WTC11 (cell line): ENCODE measurements around the gene CYP4X1. TPM values are rescaled to one million over a fixed set of nuclear protein-coding genes. Genes with fewer than 3 reads are reported as not detected.
"Not testable (repeated sequence)": the region's sequence is repeated elsewhere in the genome, so short reads cannot be mapped to it uniquely, and the experiment has no call there.

Experiments used
- ATAC-seq: fragments of 200-7000 bp; cut with Tn5 transposase; 2 replicates; pipeline ENCODE4 v1.10.0; 2021; ENCODE audit warnings: mild to moderate bottlenecking, moderate library complexity
- CTCF ChIA-PET: fragments of 300-600 bp; sonication (Branson Sonifier 250); formaldehyde crosslinking; loops from one replicate; lab custom pipeline; 2021; ENCODE audit warnings: antibody characterized with exemption; lab: Charles Lee
- POLR2A ChIA-PET: fragments of 350-600 bp; sonication (Branson Sonifier 250); formaldehyde crosslinking; loops from one replicate; lab custom pipeline; 2021; ENCODE audit warnings: antibody characterized with exemption; lab: Charles Lee
- DNase-seq: peaks from one replicate; pipeline ENCODE4 v3.0.0; 2021; ENCODE audit warnings: low spot score
- H3K27ac Mint-ChIP-seq: 2 replicates; pipeline ENCODE4 v1.8.0; 2021; ENCODE audit warnings: mixed read lengths
- H3K27me3 Mint-ChIP-seq: 2 replicates; pipeline ENCODE4 v1.8.0; 2021; ENCODE audit warnings: low read depth, mild to moderate bottlenecking, moderate library complexity, mixed read lengths
- H3K36me3 Mint-ChIP-seq: 2 replicates; pipeline ENCODE4 v1.8.0; 2021; ENCODE audit warnings: mixed read lengths
- H3K4me1 Mint-ChIP-seq: 2 replicates; pipeline ENCODE4 v1.8.0; 2022; ENCODE audit warnings: mixed read lengths
- H3K4me3 Mint-ChIP-seq: 2 replicates; pipeline ENCODE4 v1.8.0; 2021; ENCODE audit warnings: mild to moderate bottlenecking, moderate library complexity, mixed read lengths
- H3K9me3 Mint-ChIP-seq: 2 replicates; pipeline ENCODE4 v1.8.0; 2021; ENCODE audit warnings: mixed read lengths
- GTF2I ChIP-seq: fragments of 250-450 bp; sonication (Bioruptor Pico); conservative IDR thresholded peaks from 2 replicates; pipeline ENCODE4 v1.4.0; 2021; ENCODE audit warnings: mild to moderate bottlenecking
- HMGXB4 ChIP-seq: sonication (generic); formaldehyde crosslinking; IDR thresholded peaks from 2 replicates; pipeline ENCODE4 v1.8.1; 2023; ENCODE audit warnings: mild to moderate bottlenecking, moderate library complexity, missing genetic modification reagents
- TP53 ChIP-seq: sonication (generic); formaldehyde crosslinking; IDR thresholded peaks from 2 replicates; pipeline ENCODE4 v1.8.1; 2023; ENCODE audit warnings: mild to moderate bottlenecking, missing genetic modification reagents
- ZBTB21 ChIP-seq: sonication (generic); formaldehyde crosslinking; IDR thresholded peaks from 2 replicates; pipeline ENCODE4 v1.8.1; 2023; ENCODE audit warnings: mild to moderate bottlenecking, missing genetic modification reagents, borderline replicate concordance
- total RNA-seq: library from RNA; stranded (reverse); gene quantifications from 3 replicates; pipeline ENCODE4 v1.2.3, GENCODE V29; 2021
- TF ChIP-seq, protein P1 (sequence below): sonication (generic); formaldehyde crosslinking; IDR thresholded peaks from 2 replicates; pipeline ENCODE4 v1.8.0; 2023; ENCODE audit warnings: mild to moderate bottlenecking, missing genetic modification reagents
- TF ChIP-seq, protein P2 (sequence below): fragments of 200-600 bp; IDR thresholded peaks from 2 replicates; pipeline ENCODE4 v1.8.0; 2022; ENCODE audit warnings: antibody characterized with exemption

CYP4X1 gene
- total RNA-seq, 1 experiment from 2014 or later, result 1.3 TPM

DNA sequence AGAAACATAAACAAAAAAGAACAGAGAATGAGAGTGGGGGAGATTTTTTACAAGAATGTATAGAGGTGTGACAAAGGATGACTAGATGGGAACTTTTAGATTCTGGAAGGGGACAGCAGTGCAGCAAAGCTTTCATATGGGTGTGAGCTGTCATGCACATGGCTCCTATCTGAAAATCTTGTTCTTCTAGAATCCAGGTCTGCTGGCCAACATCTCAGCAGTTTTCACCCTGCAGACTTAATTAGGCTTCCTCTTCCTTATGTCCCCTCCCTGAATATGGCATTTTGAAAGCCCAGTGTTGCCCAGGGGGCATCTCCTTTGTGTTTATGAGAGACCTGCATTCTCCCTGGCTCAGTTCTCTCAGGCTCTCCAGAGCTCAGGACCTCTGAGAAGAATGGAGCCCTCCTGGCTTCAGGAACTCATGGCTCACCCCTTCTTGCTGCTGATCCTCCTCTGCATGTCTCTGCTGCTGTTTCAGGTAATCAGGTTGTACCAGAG, 43.7 kb downstream of the CYP4X1 start, which contains the start of gene CYP4Z1:
TSS of gene CYP4Z1 (plus strand) at position 135 of the 498 bp plus-strand sequence. CDS start at position 395, 260 bp downstream.
- DNase-seq (no peak), ATAC-seq (no peak)
- Mint-ChIP-seq H3K4me3 (no peak within 1 kb of the TSS), H3K4me1 (no peaks in the 10 kb centered on the region), H3K27me3 (peaks cover 34% of the 10 kb centered on the region), H3K36me3 (no peaks in the 10 kb centered on the region), H3K9me3 (no peaks in the 10 kb centered on the region), H3K27ac (no peak within 1 kb of the TSS)
- ChIA-PET CTCF (no interaction called here), POLR2A (no interaction called here)
- no peak for TF ChIP-seq TP53 (CRISPR knock-in tag)
- TF ChIP-seq GTF2I (CRISPR knock-in tag), result no peak
- TF ChIP-seq ZBTB21, result no peak
- TF ChIP-seq, protein P1, sequence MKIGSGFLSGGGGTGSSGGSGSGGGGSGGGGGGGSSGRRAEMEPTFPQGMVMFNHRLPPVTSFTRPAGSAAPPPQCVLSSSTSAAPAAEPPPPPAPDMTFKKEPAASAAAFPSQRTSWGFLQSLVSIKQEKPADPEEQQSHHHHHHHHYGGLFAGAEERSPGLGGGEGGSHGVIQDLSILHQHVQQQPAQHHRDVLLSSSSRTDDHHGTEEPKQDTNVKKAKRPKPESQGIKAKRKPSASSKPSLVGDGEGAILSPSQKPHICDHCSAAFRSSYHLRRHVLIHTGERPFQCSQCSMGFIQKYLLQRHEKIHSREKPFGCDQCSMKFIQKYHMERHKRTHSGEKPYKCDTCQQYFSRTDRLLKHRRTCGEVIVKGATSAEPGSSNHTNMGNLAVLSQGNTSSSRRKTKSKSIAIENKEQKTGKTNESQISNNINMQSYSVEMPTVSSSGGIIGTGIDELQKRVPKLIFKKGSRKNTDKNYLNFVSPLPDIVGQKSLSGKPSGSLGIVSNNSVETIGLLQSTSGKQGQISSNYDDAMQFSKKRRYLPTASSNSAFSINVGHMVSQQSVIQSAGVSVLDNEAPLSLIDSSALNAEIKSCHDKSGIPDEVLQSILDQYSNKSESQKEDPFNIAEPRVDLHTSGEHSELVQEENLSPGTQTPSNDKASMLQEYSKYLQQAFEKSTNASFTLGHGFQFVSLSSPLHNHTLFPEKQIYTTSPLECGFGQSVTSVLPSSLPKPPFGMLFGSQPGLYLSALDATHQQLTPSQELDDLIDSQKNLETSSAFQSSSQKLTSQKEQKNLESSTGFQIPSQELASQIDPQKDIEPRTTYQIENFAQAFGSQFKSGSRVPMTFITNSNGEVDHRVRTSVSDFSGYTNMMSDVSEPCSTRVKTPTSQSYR, result no peak
- no peak for TF ChIP-seq HMGXB4 (CRISPR knock-in tag)

GRCh38 chr1:47069080-47069479, 45.6 kb downstream of the CYP4X1 start:
- ATAC-seq, POLR2A ChIA-PET: not testable (repeated sequence)
- CTCF ChIA-PET, result interaction anchor here (0.5 kb wide), 1 partner anchor 271 kb away, joined by 5 read pairs; no protein-coding TSS in a partner anchor

GRCh38 chr1:47069509-47069908, 46.0 kb downstream of the CYP4X1 start:
- CTCF ChIA-PET, H3K27ac Mint-ChIP-seq, POLR2A ChIA-PET, H3K4me3 Mint-ChIP-seq, H3K4me1 Mint-ChIP-seq, ATAC-seq, DNase-seq, H3K9me3 Mint-ChIP-seq, H3K36me3 Mint-ChIP-seq: not testable (repeated sequence)
- peaks cover 24% of the 10 kb centered on the region for H3K27me3 Mint-ChIP-seq

More at GRCh38 chr1:47069080-47069479, 45.6 kb downstream of the CYP4X1 start:
- H3K36me3 Mint-ChIP-seq, H3K9me3 Mint-ChIP-seq, DNase-seq, H3K4me3 Mint-ChIP-seq, H3K4me1 Mint-ChIP-seq, H3K27ac Mint-ChIP-seq: not testable (repeated sequence)
- peaks cover 24% of the 10 kb centered on the region for H3K27me3 Mint-ChIP-seq

DNA sequence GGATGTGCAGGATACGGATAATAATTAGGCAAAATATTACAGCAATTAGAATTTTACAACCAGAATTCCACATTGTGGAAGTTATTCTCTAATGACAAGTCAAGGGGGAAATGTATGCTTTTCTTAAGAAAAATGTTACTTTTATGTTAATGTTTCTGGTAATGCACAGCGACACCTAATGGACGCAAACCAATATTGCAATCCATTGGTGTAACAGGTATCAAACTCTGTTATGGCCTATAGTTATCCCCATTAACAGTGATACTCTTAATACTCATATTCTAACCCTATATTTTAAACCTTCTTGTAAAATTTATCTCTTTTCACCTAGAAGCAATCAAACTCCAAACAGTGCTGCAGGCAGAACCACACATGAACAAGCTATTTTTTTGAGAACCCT, 65.9 kb downstream of the CYP4X1 start:
- H3K27me3 Mint-ChIP-seq, H3K27ac Mint-ChIP-seq, H3K36me3 Mint-ChIP-seq, H3K4me1 Mint-ChIP-seq, ATAC-seq, H3K4me3 Mint-ChIP-seq, CTCF ChIA-PET, H3K9me3 Mint-ChIP-seq, POLR2A ChIA-PET: not testable (repeated sequence)
- TF ChIP-seq, protein P2, sequence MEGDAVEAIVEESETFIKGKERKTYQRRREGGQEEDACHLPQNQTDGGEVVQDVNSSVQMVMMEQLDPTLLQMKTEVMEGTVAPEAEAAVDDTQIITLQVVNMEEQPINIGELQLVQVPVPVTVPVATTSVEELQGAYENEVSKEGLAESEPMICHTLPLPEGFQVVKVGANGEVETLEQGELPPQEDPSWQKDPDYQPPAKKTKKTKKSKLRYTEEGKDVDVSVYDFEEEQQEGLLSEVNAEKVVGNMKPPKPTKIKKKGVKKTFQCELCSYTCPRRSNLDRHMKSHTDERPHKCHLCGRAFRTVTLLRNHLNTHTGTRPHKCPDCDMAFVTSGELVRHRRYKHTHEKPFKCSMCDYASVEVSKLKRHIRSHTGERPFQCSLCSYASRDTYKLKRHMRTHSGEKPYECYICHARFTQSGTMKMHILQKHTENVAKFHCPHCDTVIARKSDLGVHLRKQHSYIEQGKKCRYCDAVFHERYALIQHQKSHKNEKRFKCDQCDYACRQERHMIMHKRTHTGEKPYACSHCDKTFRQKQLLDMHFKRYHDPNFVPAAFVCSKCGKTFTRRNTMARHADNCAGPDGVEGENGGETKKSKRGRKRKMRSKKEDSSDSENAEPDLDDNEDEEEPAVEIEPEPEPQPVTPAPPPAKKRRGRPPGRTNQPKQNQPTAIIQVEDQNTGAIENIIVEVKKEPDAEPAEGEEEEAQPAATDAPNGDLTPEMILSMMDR, result peak; percentile 60
- DNase-seq, result peak; percentile 30

DNA sequence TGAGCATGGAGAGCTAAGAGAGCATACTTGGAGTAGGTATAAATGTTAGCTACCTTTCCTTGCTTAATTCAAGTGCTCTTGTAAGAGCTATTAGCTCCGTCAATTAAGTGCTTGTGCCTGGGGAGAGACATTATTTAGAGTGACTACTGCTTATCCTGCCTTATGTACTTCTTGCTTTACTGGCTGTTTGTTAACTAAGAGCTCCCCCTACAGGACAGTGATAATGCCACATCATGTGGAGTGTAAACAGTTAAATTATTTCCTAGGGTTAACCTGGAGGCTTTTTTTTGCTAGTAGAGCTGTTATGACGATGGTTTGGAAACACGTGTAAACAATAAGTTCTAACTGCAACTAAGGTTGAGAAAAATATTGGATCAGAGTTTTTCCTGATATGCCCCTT, 68.0 kb downstream of the CYP4X1 start:
- H3K27ac Mint-ChIP-seq, H3K4me1 Mint-ChIP-seq, H3K4me3 Mint-ChIP-seq, H3K36me3 Mint-ChIP-seq, H3K27me3 Mint-ChIP-seq, H3K9me3 Mint-ChIP-seq, POLR2A ChIA-PET, DNase-seq: not testable (repeated sequence)
- CTCF ChIA-PET, result interaction anchor here (0.6 to 1.0 kb wide), 4 partner anchors 22 to 344 kb away, joined by 3 read pairs; no protein-coding TSS in a partner anchor
- ATAC-seq, result peak; percentile 67
- TF ChIP-seq, protein P2, result peak; percentile 40
- 0 out of 2 replicates have a peak, but pooled peaks have one; percentile 50 for TF ChIP-seq GTF2I (CRISPR knock-in tag)

Other genes with a start within 250 kb of the CYP4X1 start
- 0.24 to 0.44 TPM (median 0.39 TPM) in 3 replicates for gene CYP4B1, start 224.6 kb upstream of the CYP4X1 start, total RNA-seq
- 0.11 to 0.53 TPM (median 0.23 TPM) in 3 replicates for gene CYP4A11, start 82.2 kb upstream of the CYP4X1 start, total RNA-seq
- not detected in 3 replicates for gene CYP4Z1, start 43.6 kb downstream of the CYP4X1 start, total RNA-seq
- gene CYP4A22, start 113.8 kb downstream of the CYP4X1 start, total RNA-seq, result not detected in 3 replicates
- gene PDZK1IP1, start 166.4 kb downstream of the CYP4X1 start, total RNA-seq, result not detected in 3 replicates
- gene TAL1, start 208.6 kb downstream of the CYP4X1 start, total RNA-seq, result 0.41 to 0.63 TPM (median 0.57 TPM) in 3 replicates